SK-N-SH treated with all-trans-retinoic acid at 6 μM for 48 hours (cell line): Measurements from ENCODE around the gene LRRC42.

Experiments
- ATAC-seq: fragments of 200-7000 bp; cut with Tn5 transposase; 3 replicates; pipeline ENCODE4 v1.9.1; 2020; ENCODE audit warnings: mild to moderate bottlenecking, moderate library complexity
- BACH2 ChIP-seq: fragments of 250-450 bp; sonication (Bioruptor Pico); IDR thresholded peaks from 2 replicates; pipeline ENCODE4 v1.9.0; 2021; ENCODE audit warnings: mild to moderate bottlenecking, borderline replicate concordance
- CSDC2 ChIP-seq: fragments of 250-450 bp; sonication (Bioruptor Pico); IDR thresholded peaks from 2 replicates; pipeline ENCODE4 v1.5.0; 2020; ENCODE audit warnings: mild to moderate bottlenecking, moderate library complexity
- ESRRG ChIP-seq: fragments of 250-450 bp; sonication (Bioruptor Pico); IDR thresholded peaks from 2 replicates; pipeline ENCODE4 v1.6.1; 2021; ENCODE audit warnings: mild to moderate bottlenecking
- GLIS3 ChIP-seq: fragments of 250-450 bp; sonication (Bioruptor Pico); IDR thresholded peaks from 2 replicates; pipeline ENCODE4 v1.5.0; 2020; ENCODE audit warnings: mild to moderate bottlenecking, moderate library complexity
- ISL1 ChIP-seq: fragments of 250-450 bp; sonication (Bioruptor Pico); IDR thresholded peaks from 2 replicates; pipeline ENCODE4 v2.1.2; 2022; ENCODE audit warnings: mild to moderate bottlenecking, moderate library complexity
- OSR1 ChIP-seq: fragments of 250-450 bp; sonication (Bioruptor Pico); IDR thresholded peaks from 2 replicates; pipeline ENCODE4 v1.8.0; 2022; ENCODE audit warnings: moderate library complexity, mild to moderate bottlenecking, inconsistent platforms
- RARB ChIP-seq: fragments of 250-450 bp; sonication (Bioruptor Pico); IDR thresholded peaks from 2 replicates; pipeline ENCODE4 v1.8.0; 2021; ENCODE audit warnings: mild to moderate bottlenecking, moderate library complexity
- SNAI2 ChIP-seq: fragments of 250-450 bp; sonication (Bioruptor Pico); IDR thresholded peaks from 2 replicates; pipeline ENCODE4 v1.5.0; 2020; ENCODE audit warnings: mild to moderate bottlenecking, moderate library complexity
- TCF4 ChIP-seq: fragments of 250-450 bp; sonication (Bioruptor Pico); IDR thresholded peaks from 2 replicates; pipeline ENCODE4 v1.8.0; 2021; ENCODE audit warnings: mild to moderate bottlenecking, moderate library complexity, borderline replicate concordance
- TOX ChIP-seq: fragments of 250-450 bp; sonication (Bioruptor Pico); IDR thresholded peaks from 2 replicates; pipeline ENCODE4 v1.8.0; 2021; ENCODE audit warnings: mild to moderate bottlenecking, moderate library complexity, borderline replicate concordance
- ZC3H10 ChIP-seq: fragments of 250-450 bp; sonication (Bioruptor Pico); IDR thresholded peaks from 2 replicates; pipeline ENCODE4 v1.5.1; 2021; ENCODE audit warnings: mild to moderate bottlenecking, moderate library complexity
- ZFP3 ChIP-seq: fragments of 250-450 bp; sonication (Bioruptor Pico); IDR thresholded peaks from 2 replicates; pipeline ENCODE4 v1.5.0; 2020; ENCODE audit warnings: mild to moderate bottlenecking, moderate library complexity
- ZFP30 ChIP-seq: fragments of 450-650 bp; formaldehyde crosslinking; IDR thresholded peaks from 2 replicates; pipeline ENCODE4 v1.5.0; 2022; ENCODE audit warnings: mild to moderate bottlenecking, moderate library complexity
- ZNF565 ChIP-seq: fragments of 450-650 bp; formaldehyde crosslinking; conservative IDR thresholded peaks from 2 replicates; pipeline ENCODE4 v1.5.0; 2020; ENCODE audit warnings: low read depth, mild to moderate bottlenecking, moderate library complexity
- ZNF70 ChIP-seq: fragments of 450-650 bp; formaldehyde crosslinking; IDR thresholded peaks from 2 replicates; pipeline ENCODE4 v1.5.0; 2020; ENCODE audit warnings: mild to moderate bottlenecking, moderate library complexity
- ZNF8 ChIP-seq: fragments of 450-650 bp; formaldehyde crosslinking; IDR thresholded peaks from 2 replicates; pipeline ENCODE4 v1.5.0; 2020; ENCODE audit warnings: mild to moderate bottlenecking, moderate library complexity
- TF ChIP-seq, protein P1 (sequence below): fragments of 250-450 bp; sonication (Bioruptor Pico); IDR thresholded peaks from 2 replicates; pipeline ENCODE4 v1.5.0; 2020; ENCODE audit warnings: mild to moderate bottlenecking, moderate library complexity
- TF ChIP-seq, protein P2 (sequence below): fragments of 250-450 bp; sonication (Bioruptor Pico); IDR thresholded peaks from 2 replicates; pipeline ENCODE4 v1.8.0; 2020; ENCODE audit warnings: mild to moderate bottlenecking, moderate library complexity, borderline replicate concordance
- TF ChIP-seq, protein P3 (sequence below): fragments of 250-450 bp; sonication (Bioruptor Pico); IDR thresholded peaks from 2 replicates; pipeline ENCODE4 v1.8.0; 2021; ENCODE audit warnings: low read depth, mild to moderate bottlenecking, moderate library complexity, borderline replicate concordance
- TF ChIP-seq, protein P4 (sequence below): fragments of 250-450 bp; sonication (Bioruptor Pico); IDR thresholded peaks from 2 replicates; pipeline ENCODE4 v1.5.1; 2020; ENCODE audit warnings: low read depth, mild to moderate bottlenecking, moderate library complexity

Gene LRRC42

DNA sequence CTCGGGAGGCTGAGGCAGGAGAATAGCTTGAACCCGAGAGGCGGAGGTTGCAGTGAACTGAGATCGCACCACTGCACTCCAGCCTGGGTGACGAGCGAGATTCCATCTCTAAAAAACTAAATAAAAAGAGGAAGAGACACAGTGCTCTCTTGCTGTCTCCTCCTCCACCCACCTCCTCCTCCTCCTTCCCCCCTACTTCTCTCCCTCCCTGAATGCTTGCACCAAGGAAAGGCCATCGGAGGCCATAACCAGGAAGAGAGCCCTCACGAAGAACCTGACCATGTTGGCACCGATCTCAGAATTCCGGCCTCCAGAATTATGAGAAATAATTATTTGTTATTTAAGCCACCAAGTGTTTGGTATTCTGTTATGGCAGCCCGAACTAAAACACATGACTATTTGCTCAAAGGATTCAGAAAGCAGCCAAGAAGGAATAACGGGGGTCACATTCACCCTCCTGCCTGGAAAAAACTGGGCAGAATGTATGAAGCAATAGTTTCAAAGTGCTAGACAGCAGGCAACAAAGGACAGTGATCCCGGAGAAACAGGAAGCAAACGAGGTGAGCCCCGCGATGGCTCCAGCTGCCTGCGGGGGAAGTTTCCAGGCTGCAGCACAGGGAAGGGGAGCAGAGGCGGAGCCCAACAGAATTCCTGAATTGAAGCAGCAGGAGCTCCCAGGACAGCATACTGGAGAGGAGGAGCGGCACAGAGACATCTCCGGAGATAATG is 36.0 kb downstream of the LRRC42 start:
- TF ChIP-seq, protein P1, sequence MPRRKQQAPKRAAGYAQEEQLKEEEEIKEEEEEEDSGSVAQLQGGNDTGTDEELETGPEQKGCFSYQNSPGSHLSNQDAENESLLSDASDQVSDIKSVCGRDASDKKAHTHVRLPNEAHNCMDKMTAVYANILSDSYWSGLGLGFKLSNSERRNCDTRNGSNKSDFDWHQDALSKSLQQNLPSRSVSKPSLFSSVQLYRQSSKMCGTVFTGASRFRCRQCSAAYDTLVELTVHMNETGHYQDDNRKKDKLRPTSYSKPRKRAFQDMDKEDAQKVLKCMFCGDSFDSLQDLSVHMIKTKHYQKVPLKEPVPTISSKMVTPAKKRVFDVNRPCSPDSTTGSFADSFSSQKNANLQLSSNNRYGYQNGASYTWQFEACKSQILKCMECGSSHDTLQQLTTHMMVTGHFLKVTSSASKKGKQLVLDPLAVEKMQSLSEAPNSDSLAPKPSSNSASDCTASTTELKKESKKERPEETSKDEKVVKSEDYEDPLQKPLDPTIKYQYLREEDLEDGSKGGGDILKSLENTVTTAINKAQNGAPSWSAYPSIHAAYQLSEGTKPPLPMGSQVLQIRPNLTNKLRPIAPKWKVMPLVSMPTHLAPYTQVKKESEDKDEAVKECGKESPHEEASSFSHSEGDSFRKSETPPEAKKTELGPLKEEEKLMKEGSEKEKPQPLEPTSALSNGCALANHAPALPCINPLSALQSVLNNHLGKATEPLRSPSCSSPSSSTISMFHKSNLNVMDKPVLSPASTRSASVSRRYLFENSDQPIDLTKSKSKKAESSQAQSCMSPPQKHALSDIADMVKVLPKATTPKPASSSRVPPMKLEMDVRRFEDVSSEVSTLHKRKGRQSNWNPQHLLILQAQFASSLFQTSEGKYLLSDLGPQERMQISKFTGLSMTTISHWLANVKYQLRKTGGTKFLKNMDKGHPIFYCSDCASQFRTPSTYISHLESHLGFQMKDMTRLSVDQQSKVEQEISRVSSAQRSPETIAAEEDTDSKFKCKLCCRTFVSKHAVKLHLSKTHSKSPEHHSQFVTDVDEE: no peak
- TF ChIP-seq ZFP30 (CRISPR knock-in tag): no peak
- no peak for TF ChIP-seq ISL1 (CRISPR knock-in tag)
- no peak for TF ChIP-seq BACH2 (CRISPR knock-in tag)
- ATAC-seq: no peak

DNA sequence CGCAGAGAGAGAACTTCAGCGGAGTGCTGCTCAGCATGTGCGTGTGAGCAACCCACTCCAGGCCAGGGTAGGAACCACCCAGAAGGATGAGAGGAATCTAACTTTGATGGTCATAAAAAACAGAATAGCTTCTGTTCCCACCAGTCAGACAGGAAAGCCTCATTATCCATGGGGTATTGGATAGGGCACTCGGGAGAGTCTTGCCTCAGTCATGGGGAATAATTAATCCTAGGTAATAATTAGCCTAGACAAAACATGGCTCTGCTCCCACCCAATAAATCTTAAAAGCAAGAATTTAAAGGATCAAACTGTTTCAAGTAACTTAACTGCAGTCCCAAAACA is 36.6 kb downstream of the LRRC42 start:
- no peak for TF ChIP-seq TCF4 (CRISPR knock-in tag)
- TF ChIP-seq, protein P2, sequence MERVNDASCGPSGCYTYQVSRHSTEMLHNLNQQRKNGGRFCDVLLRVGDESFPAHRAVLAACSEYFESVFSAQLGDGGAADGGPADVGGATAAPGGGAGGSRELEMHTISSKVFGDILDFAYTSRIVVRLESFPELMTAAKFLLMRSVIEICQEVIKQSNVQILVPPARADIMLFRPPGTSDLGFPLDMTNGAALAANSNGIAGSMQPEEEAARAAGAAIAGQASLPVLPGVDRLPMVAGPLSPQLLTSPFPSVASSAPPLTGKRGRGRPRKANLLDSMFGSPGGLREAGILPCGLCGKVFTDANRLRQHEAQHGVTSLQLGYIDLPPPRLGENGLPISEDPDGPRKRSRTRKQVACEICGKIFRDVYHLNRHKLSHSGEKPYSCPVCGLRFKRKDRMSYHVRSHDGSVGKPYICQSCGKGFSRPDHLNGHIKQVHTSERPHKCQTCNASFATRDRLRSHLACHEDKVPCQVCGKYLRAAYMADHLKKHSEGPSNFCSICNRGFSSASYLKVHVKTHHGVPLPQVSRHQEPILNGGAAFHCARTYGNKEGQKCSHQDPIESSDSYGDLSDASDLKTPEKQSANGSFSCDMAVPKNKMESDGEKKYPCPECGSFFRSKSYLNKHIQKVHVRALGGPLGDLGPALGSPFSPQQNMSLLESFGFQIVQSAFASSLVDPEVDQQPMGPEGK (CRISPR knock-in tag): no peak
- TF ChIP-seq ZNF8 (CRISPR knock-in tag): no peak
- no peak for TF ChIP-seq TOX
- no peak for TF ChIP-seq ZNF565 (CRISPR knock-in tag)
- no peak for TF ChIP-seq SNAI2 (CRISPR knock-in tag)
- no peak for TF ChIP-seq ZFP3 (CRISPR knock-in tag)
- no peak for TF ChIP-seq RARB
- TF ChIP-seq, protein P3, sequence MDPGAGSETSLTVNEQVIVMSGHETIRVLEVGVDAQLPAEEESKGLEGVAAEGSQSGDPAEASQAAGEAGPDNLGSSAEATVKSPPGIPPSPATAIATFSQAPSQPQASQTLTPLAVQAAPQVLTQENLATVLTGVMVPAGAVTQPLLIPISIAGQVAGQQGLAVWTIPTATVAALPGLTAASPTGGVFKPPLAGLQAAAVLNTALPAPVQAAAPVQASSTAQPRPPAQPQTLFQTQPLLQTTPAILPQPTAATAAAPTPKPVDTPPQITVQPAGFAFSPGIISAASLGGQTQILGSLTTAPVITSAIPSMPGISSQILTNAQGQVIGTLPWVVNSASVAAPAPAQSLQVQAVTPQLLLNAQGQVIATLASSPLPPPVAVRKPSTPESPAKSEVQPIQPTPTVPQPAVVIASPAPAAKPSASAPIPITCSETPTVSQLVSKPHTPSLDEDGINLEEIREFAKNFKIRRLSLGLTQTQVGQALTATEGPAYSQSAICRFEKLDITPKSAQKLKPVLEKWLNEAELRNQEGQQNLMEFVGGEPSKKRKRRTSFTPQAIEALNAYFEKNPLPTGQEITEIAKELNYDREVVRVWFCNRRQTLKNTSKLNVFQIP (CRISPR knock-in tag): no peak
- no peak for TF ChIP-seq ZNF70 (CRISPR knock-in tag)
- TF ChIP-seq ZC3H10 (CRISPR knock-in tag): no peak
- TF ChIP-seq GLIS3 (CRISPR knock-in tag): no peak
- TF ChIP-seq ZFP30 (CRISPR knock-in tag): no peak
- TF ChIP-seq ISL1 (CRISPR knock-in tag): no peak
- no peak for ATAC-seq

DNA sequence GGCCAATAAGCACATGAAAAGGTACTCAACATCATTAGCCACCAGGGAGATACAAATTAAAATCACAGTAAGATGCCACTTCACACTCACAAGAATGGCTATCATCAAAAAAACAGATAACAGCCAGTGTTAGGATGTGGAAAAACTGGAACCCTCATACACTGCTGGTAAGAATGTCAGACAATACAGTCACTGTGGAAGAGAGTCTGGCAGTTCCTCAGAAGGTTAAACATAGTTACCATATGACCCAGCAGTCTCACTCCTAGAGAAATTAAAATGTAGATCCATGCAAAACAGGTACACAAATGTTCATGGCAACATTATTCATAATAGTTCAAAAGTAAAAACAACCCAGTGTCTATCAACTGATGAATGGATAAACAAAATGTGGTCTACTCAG is 38.6 kb downstream of the LRRC42 start:
- TF ChIP-seq, protein P1: no peak
- no peak for TF ChIP-seq RARB
- no peak for ATAC-seq

DNA sequence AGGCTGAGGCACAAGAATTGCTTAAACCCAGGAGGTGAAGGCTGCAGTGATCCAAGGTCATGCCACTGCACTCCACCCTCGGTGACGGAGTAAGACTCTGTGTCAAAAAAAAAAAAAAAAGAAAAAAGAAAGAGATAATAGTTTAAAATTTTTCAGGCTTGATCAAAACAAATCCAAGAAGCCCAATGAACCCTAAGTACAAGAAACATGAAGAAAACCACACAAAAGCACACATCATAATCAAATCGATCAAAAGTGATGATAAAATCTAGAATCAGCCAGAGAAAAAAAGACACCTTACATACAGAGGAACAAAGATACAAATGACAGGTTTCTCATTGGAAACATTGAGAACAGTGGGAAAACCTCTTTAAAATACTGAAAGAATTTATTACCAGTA is 40.3 kb downstream of the LRRC42 start:
- no peak for ATAC-seq
- no peak for TF ChIP-seq ZFP3 (CRISPR knock-in tag)
- no peak for TF ChIP-seq RARB
- no peak for TF ChIP-seq ZFP30 (CRISPR knock-in tag)
- no peak for TF ChIP-seq ISL1 (CRISPR knock-in tag)
- no peak for TF ChIP-seq ZNF565 (CRISPR knock-in tag)
- no peak for TF ChIP-seq OSR1 (CRISPR knock-in tag)
- TF ChIP-seq CSDC2: no peak
- no peak for TF ChIP-seq ZNF8 (CRISPR knock-in tag)
- no peak for TF ChIP-seq SNAI2 (CRISPR knock-in tag)
- TF ChIP-seq, protein P1: no peak
- no peak for TF ChIP-seq ZNF70 (CRISPR knock-in tag)
- TF ChIP-seq, protein P4, sequence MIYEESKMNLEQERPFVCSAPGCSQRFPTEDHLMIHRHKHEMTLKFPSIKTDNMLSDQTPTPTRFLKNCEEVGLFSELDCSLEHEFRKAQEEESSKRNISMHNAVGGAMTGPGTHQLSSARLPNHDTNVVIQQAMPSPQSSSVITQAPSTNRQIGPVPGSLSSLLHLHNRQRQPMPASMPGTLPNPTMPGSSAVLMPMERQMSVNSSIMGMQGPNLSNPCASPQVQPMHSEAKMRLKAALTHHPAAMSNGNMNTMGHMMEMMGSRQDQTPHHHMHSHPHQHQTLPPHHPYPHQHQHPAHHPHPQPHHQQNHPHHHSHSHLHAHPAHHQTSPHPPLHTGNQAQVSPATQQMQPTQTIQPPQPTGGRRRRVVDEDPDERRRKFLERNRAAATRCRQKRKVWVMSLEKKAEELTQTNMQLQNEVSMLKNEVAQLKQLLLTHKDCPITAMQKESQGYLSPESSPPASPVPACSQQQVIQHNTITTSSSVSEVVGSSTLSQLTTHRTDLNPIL: no peak
- no peak for TF ChIP-seq ZC3H10 (CRISPR knock-in tag)
- TF ChIP-seq ESRRG: no peak
- TF ChIP-seq, protein P3 (CRISPR knock-in tag): no peak
